NCI-H187 (cell line): Measurements from ENCODE around the gene CHD2.

ENCODE experiments used
- DNase-seq, 2 experiments: peaks; one replicate each; lab custom pipeline; 2025; lab: John Stamatoyannopoulos, UW

CHD2 gene

DNA sequence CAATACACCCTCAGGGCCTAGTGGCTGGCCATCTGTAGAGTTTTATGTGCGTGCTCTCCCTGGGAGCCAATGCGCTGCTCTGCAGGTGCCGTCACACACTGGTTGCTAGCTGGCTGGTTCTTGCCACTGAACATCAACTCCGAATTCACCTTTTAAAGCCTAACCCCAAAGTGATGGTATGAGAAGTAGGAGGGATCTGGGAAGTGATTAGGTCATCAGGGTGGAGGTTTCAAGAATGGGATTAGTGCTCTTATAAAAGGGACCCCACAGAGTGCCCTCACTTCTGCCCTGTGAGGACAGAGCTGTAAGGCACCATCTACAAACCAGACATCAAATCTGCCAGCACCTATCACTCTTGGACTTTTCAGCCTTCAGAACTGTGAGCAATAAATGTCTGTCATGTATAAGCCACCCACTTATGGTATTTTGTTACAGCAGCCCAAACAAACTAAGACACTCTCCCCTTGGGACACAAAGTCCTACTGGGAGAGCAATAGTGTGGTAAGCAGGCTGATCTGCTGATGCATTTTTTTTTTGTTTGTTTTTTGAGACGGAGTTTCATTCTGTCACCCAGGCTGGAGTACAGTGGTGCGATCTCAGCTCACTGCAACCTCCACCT is 168.6 kb downstream of the CHD2 start:
- DNase-seq, result no peak

- DNase-seq, result no peak
These were observed 170.0 kb downstream of the CHD2 start for GRCh38 chr15:93070132-93070531.

- DNase-seq, result no peak
These were observed 170.6 kb downstream of the CHD2 start for GRCh38 chr15:93070551-93071296.

- no peak for DNase-seq
These were observed 171.4 kb downstream of the CHD2 start for GRCh38 chr15:93071469-93071936.

GRCh38 chr15:93072011-93072410 is 171.9 kb downstream of the CHD2 start:
- DNase-seq, result no peak

DNA sequence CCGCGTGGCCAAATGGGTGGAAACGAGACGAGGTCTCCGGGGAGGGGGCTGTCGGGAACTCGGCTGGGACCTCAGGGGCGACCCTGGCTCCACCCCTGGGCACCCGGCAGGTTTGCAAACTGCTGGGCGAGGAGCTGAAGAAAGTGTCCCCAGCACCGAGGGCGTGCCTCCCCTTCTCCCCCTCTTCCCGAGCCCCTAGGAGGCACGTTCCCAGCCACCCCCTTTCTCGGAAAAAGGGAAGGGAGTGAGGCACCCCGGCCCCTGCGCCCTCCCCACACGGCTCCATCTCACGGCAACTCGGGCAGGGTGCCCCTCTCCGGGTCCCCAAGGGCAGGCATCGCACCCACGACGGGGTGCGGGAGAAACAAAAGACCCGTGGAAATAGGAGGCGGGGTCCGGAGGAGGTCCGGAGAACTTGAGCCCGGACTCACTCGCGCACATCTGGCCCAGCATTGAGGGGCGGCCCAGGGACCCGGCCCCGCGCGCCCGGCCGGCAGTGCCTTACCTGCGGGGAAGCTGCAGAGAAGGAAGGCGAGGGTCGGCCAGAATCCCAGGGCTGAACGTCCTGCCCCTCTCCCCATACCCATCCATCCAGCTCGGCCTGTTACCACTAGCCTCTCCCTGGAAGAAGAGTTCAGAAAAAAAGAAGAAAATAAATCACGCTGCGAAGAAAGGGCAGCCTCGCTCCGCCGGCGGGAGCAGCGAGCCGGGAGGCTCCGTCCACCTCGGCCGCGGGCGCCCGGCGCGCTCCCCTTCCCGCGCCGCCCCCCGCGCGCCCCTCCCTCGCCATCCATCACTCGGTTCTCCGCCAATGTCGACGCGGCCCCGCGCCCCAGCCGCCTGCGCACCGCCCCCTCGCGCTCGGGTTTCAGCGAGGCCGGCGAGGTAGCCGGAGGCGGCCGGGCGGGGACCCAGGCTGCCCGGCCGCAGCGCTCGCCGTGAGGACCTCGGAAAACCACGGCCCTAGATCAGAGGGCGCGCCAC is 172.6 kb downstream of the CHD2 start:
- peak; percentile 57 to 80 for DNase-seq

GRCh38 chr15:93073465-93073952 is 173.4 kb downstream of the CHD2 start:
- no peak for DNase-seq

DNA sequence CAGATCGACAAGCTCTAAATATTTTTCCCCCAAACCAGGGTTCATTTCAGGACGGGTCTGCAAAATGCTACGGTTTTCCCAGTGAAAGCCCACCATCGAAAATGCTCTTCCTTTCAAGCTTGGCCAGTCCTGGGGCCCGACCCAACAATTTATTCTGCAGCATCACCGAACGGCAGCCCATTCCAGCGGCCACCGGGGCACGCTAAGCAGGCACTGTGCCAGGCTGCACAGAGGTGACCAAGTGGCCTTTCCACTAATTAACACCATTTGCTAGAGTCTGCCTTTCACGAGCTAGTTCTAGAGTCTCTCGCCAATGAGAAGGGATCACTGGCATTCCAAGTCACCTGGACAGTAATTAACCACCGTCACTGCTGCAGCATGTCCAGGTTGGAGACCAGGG is 174.5 kb downstream of the CHD2 start:
- no peak for DNase-seq

- DNase-seq, result no peak
These were observed 176.1 kb downstream of the CHD2 start for GRCh38 chr15:93076217-93076616.

DNA sequence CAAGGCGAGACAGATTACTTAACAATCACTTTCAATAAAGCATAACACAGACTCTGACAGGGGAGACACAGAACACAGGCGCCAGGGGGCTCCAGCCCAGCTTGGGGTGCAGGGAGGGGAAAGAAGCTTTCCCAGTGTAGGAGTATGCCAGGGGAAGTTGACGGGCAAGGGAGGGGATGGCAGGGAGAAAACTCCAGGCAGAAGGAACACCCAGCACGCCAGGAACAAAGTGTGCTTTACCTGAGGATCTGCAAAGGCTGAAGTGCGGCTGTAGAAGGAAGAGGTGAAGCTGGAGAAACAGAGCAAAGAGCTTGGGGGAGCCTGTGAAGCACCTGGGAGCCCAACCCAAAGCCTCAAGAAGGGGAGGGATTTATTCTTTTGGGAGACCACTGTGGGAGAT is 176.8 kb downstream of the CHD2 start:
- DNase-seq, result no peak
